ENCODE measurements around the gene CTNNA3.

Gene CTNNA3

DNA sequence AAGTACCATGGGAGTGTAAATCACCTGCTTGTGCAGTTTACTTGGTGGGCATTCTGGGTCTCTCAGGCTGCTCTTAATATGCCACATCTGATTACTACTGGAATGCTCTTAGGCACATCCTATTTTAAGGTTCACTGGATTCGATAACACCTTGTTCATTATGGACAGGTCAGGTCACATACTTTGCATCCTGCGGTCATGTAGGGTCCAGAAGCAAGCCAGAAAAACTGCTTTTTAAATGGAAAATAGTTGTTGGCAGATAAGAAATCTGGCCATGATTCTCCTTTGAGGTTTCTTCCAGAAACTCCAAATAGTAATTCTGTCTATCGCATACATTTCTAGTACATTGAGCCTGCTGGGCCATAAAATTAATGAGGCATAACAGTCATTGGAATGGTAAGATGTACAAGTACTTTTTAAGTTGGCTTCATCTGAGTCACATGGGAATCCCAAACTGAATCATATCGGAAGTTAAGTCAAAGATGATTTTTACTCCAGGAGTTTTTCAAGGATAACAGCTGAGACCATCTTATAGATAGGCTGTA is 398.3 kb downstream of the CTNNA3 start:
- Mint-ChIP-seq H3K27ac (no peak overlapping the region), H3K9me3 (no peaks in the 10 kb centered on the region), H3K4me3 (no peak overlapping the region), H3K36me3 (ENCODE audit: insufficient read depth) (no peaks in the 10 kb centered on the region), H3K27me3 (no peaks in the 10 kb centered on the region), H3K4me1 (ENCODE audit: low read depth in 2 of 2) (no peaks in the 10 kb centered on the region)
- ATAC-seq (replicated peaks): no peak
- no peak for DNase-seq

DNA sequence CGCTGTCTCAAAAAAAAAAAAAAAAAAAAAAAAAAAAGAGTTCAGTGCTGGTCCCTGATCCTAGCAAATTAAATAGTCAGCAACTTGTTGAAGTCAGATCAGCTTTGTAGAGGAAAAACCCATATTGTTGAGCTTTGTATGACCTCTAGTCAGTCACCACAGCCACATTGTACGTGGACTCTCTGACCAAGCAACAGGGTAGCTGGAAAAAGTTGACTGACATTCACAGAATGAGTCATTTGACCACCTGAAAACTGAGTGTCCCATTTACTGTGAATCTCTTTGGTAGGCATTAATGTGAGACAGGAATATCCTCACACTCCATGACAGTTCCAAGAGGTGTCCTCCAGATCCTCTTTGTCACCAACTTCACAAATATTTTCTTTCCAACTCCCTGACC is 399.1 kb downstream of the CTNNA3 start:
- DNase-seq (no peak), ATAC-seq (replicated peaks) (no peak)
- Mint-ChIP-seq H3K9me3 (peaks cover 0 to 3% of the 10 kb centered on the region in 2 donors), H3K4me1 (ENCODE audit: low read depth in 2 of 2) (no peaks in the 10 kb centered on the region), H3K27me3 (no peaks in the 10 kb centered on the region), H3K36me3 (ENCODE audit: insufficient read depth) (no peaks in the 10 kb centered on the region), H3K27ac (no peak overlapping the region), H3K4me3 (no peak overlapping the region)

DNA sequence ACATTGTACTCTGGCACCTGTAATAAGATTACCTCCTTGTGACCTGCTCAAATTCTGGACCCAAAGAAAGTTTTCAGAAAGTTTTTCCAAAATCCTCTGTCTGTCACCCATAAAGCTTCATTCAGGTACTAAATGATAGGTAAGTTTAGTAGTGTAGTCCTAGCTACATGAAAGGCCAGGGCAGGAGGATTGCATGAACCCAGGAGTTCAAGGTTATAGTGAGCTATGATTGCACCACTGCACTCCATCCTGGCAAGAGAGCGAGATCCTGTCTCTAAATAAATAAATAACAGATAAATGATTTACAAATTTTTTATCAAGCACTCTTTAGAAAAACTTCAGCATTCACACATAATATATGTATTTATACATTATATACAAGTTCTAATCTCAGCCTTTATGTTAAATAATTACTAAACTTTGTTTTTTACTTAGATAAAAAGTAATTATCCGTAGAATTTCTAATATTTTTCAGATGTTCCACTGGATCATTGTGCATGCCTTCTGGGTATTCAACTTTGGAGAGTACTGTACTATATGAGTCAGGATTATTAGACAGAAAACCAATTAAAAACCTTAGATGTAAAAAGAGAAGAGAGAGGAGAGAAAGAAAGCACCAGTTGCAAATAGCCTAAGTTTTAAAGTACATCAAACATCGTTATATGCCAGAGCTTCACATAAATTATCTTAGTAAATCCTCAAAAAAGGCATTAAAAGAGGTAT is 407.1 kb downstream of the CTNNA3 start:
- no peak for ATAC-seq (replicated peaks)
- no peak overlapping the region for H3K4me3 Mint-ChIP-seq
- no peaks in the 10 kb centered on the region for H3K4me1 Mint-ChIP-seq (ENCODE audit: low read depth in 2 of 2)
- H3K9me3 Mint-ChIP-seq: peaks cover 0 to 4% of the 10 kb centered on the region in 2 donors
- H3K27ac Mint-ChIP-seq: no peak overlapping the region
- no peaks in the 10 kb centered on the region for H3K27me3 Mint-ChIP-seq
- no peaks in the 10 kb centered on the region for H3K36me3 Mint-ChIP-seq (ENCODE audit: insufficient read depth)
- no peak for DNase-seq

DNA sequence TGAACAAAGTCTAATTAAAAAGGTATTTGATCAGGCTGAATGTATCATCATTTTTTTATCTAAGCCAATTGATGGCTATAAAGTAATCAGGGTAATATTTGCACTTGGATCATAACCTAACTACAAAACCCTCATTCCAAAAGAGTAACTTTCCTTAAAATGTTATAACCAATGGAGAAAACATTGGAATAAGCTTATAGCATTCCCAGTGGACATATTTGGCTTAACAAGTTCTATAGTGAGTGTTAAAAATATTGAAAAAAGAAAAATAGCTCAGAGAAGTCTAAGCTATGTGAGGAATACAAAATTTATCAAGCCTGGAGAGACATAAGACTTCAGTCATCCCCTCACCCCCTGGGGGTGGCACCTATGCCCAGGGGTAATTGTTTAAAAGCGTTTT is 411.4 kb downstream of the CTNNA3 start:
- H3K4me1 Mint-ChIP-seq (ENCODE audit: low read depth in 2 of 2): no peaks in the 10 kb centered on the region
- H3K27me3 Mint-ChIP-seq: no peaks in the 10 kb centered on the region
- no peaks in the 10 kb centered on the region for H3K36me3 Mint-ChIP-seq (ENCODE audit: insufficient read depth)
- H3K27ac Mint-ChIP-seq: no peak overlapping the region
- no peaks in the 10 kb centered on the region for H3K9me3 Mint-ChIP-seq
- DNase-seq: no peak
- H3K4me3 Mint-ChIP-seq: no peak overlapping the region
- no peak for ATAC-seq (replicated peaks)

DNA sequence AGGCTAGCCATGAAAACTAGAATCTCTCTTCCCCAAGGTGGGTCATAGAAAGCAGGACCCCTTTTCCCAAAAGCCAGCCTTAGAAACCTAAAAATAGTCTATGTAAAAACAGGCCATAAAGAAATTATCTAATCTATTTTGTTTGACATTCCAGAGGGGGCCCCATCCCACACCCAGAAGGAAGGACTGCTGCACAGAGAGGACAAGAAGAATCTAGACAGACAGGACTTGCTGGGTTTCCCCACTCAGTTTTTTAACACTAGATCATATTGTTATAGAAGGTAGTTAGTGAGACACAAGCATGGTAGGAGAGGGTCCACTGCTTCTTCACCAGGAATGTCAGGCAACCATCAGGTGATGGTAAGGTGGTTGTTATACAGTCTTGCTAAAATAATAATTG is 413.1 kb downstream of the CTNNA3 start:
- Mint-ChIP-seq H3K9me3 (no peaks in the 10 kb centered on the region), H3K27me3 (no peaks in the 10 kb centered on the region), H3K36me3 (ENCODE audit: insufficient read depth) (no peaks in the 10 kb centered on the region), H3K4me1 (ENCODE audit: low read depth in 2 of 2) (no peaks in the 10 kb centered on the region), H3K27ac (no peak overlapping the region), H3K4me3 (no peak overlapping the region)
- DNase-seq (no peak), ATAC-seq (replicated peaks) (no peak)

DNA sequence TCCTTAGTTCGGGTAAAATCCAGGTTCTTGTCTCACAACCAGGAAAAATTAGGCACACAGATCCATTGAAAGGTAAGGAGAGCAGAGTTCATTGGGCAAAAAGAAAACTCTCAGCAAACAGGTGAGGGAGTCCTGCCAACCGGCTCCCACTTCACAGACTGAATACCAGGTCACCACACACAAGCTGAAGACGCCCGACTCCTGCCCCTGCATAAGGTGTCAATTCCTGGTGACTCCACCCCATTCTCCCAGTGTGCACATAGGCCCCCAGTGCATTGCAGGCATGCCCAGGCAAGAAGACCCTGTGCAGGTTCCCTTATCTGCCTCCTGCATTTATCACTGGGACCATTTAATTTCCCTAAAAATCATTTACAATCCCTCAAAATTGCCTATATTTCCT is 415.6 kb downstream of the CTNNA3 start:
- ATAC-seq (replicated peaks): no peak
- Mint-ChIP-seq H3K27ac (no peak overlapping the region), H3K9me3 (no peaks in the 10 kb centered on the region), H3K27me3 (no peaks in the 10 kb centered on the region), H3K4me1 (ENCODE audit: low read depth in 2 of 2) (no peaks in the 10 kb centered on the region), H3K36me3 (ENCODE audit: insufficient read depth) (no peaks in the 10 kb centered on the region), H3K4me3 (no peak overlapping the region)
- no peak for DNase-seq

DNA sequence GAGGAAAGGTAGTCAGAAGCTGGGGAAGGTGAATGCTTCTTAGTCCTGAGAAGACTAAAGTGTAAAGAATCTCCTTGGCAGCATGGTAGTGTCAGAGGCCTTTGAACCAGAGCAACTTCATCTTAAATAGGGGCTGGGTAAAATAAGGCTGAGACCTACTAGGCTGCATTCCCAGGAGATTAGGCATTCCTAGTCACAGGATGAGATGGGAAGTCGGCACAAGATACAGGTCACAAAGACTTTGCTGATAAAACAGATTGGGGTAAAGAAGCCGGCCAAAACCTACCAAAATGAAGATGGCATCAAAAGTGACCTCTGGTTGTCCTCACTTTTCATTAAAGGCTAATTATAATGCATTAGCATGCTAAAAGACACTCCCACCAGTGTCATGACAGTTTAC is 418.6 kb downstream of the CTNNA3 start:
- no peak overlapping the region for H3K27ac Mint-ChIP-seq
- H3K9me3 Mint-ChIP-seq: no peaks in the 10 kb centered on the region
- no peak for DNase-seq
- no peaks in the 10 kb centered on the region for H3K36me3 Mint-ChIP-seq (ENCODE audit: insufficient read depth)
- ATAC-seq (replicated peaks): no peak
- no peaks in the 10 kb centered on the region for H3K27me3 Mint-ChIP-seq
- no peak overlapping the region for H3K4me3 Mint-ChIP-seq
- no peaks in the 10 kb centered on the region for H3K4me1 Mint-ChIP-seq (ENCODE audit: low read depth in 2 of 2)

DNA sequence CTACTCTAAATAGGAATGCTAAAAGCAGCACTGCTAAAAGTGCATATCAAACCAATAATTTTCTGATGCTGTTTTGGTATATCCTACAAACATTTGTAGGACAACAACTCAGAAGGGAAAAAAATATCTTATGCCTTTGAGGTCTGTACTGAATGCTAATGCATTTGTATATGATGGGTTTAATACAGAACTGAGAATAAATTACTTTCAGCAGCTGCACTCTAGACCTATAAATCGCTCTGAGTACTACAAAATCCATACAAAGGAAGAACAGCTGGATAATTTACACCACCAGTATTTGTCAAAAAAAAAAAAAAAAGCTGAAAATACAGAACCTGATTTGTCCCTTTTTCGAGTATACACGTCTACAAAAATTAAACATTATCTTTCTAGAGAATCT is 426.2 kb downstream of the CTNNA3 start:
- H3K9me3 Mint-ChIP-seq: no peaks in the 10 kb centered on the region
- H3K4me1 Mint-ChIP-seq (ENCODE audit: low read depth in 2 of 2): no peaks in the 10 kb centered on the region
- DNase-seq (no peak), ATAC-seq (replicated peaks) (no peak)
- H3K4me3 Mint-ChIP-seq: no peak overlapping the region
- no peak overlapping the region for H3K27ac Mint-ChIP-seq
- no peaks in the 10 kb centered on the region for H3K36me3 Mint-ChIP-seq (ENCODE audit: insufficient read depth)
- no peaks in the 10 kb centered on the region for H3K27me3 Mint-ChIP-seq

DNA sequence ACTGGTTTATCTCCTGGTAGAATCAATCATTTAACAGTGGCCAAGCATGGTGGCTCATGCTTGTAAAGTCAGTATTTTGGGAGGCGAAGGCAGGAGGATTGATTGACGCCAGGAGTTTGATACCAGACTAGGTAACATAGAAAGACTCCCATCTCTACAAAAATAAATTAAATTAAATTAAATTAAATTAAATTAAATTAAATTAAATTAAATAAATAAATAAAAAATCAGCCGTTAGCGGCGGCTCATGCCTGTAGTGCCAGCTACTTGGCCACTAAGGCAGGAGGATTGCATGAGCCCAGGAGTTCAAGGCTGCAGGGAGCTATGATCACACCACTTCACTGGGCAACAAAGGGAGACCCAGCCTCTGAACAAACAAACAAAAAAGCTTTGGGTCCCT is 427.8 kb downstream of the CTNNA3 start:
- Mint-ChIP-seq H3K4me3 (no peak overlapping the region), H3K4me1 (ENCODE audit: low read depth in 2 of 2) (no peaks in the 10 kb centered on the region), H3K9me3 (no peaks in the 10 kb centered on the region), H3K36me3 (ENCODE audit: insufficient read depth) (no peaks in the 10 kb centered on the region), H3K27ac (no peak overlapping the region), H3K27me3 (no peaks in the 10 kb centered on the region)
- DNase-seq (no peak), ATAC-seq (replicated peaks) (no peak)

DNA sequence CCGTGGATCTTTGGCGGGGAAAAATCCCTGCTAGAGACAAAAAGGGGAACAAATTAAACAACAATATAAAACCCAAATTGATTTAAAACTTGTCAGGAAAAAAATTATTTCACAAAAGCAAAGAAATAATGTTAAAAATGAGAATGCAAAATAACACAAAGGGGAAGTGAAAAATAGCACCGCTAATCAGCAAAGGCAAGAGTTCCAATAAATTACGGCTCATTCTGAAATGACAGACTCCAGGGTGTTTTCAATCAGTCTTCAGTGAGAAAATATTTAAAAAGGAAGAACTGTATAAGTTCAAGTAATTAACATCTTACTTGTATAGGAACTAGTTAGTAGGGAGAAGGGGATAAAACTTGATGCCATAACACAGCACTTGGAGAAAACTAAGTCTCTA is 433.3 kb downstream of the CTNNA3 start:
- no peaks in the 10 kb centered on the region for H3K36me3 Mint-ChIP-seq (ENCODE audit: insufficient read depth)
- DNase-seq (no peak), ATAC-seq (replicated peaks) (no peak)
- H3K27ac Mint-ChIP-seq: no peak overlapping the region
- H3K27me3 Mint-ChIP-seq: no peaks in the 10 kb centered on the region
- peaks cover 0 to 2% of the 10 kb centered on the region in 2 donors for H3K9me3 Mint-ChIP-seq
- no peaks in the 10 kb centered on the region for H3K4me1 Mint-ChIP-seq (ENCODE audit: low read depth in 2 of 2)
- no peak overlapping the region for H3K4me3 Mint-ChIP-seq

DNA sequence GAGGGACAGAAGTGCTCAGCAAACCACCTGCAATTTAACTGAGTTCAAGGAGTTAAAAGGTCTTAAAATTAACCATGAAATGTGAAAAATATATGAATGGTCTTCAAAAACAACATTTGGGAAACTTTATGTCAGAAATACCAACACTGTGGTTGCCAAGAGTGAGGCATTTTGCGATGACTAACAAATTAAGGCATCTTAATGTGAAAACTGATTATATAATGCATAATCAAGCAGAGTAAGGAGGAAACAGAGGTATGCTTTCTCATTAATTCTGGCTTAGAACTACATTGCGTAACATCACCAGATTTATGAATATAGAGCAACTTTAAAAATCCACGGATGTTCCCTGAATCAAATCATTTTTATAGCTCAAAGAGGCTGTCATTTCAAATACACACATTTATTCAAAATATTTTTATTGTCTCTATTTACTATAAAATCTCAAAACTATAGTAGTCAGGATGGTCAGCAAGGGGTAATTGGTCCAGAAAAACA is 434.6 kb downstream of the CTNNA3 start:
- peaks cover 0 to 2% of the 10 kb centered on the region in 2 donors for H3K9me3 Mint-ChIP-seq
- ATAC-seq (replicated peaks) (no peak), DNase-seq (no peak)
- no peak overlapping the region for H3K4me3 Mint-ChIP-seq
- H3K27ac Mint-ChIP-seq: no peak overlapping the region
- no peaks in the 10 kb centered on the region for H3K27me3 Mint-ChIP-seq
- no peaks in the 10 kb centered on the region for H3K36me3 Mint-ChIP-seq (ENCODE audit: insufficient read depth)
- no peaks in the 10 kb centered on the region for H3K4me1 Mint-ChIP-seq (ENCODE audit: low read depth in 2 of 2)

DNA sequence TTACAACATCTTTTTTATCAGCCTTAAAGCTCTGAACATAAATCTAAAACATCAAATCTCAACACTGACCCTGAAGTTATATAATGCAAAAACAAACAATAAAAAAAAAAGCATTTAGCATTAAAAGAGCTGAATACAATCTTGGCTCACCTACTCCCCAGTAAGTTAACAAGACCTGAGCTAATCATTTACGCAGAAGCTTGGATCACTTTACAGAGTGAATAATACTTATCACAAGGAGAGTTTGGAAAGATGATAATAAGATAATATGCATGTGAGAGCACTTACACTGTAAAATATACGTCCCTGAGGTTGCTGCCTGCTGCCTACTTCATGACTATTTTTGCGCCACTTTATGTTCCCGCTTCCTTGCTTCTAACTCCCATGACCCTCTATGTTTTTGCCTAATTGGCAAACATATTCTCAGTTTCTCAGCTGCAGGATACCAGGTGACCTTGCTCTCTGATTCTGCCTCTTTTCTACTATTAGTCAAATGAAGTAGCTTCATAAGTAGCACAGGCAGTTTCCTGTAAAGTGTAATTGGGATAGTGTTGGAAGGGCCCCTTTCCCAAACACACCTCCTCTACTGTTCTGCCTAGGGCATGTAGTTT is 436.6 kb downstream of the CTNNA3 start:
- ATAC-seq (replicated peaks): no peak
- no peaks in the 10 kb centered on the region for H3K4me1 Mint-ChIP-seq (ENCODE audit: low read depth in 2 of 2)
- no peak for DNase-seq
- H3K27ac Mint-ChIP-seq: no peak overlapping the region
- H3K9me3 Mint-ChIP-seq: peaks cover 0 to 2% of the 10 kb centered on the region in 2 donors
- no peaks in the 10 kb centered on the region for H3K36me3 Mint-ChIP-seq (ENCODE audit: insufficient read depth)
- H3K27me3 Mint-ChIP-seq: no peaks in the 10 kb centered on the region
- H3K4me3 Mint-ChIP-seq: no peak overlapping the region

DNA sequence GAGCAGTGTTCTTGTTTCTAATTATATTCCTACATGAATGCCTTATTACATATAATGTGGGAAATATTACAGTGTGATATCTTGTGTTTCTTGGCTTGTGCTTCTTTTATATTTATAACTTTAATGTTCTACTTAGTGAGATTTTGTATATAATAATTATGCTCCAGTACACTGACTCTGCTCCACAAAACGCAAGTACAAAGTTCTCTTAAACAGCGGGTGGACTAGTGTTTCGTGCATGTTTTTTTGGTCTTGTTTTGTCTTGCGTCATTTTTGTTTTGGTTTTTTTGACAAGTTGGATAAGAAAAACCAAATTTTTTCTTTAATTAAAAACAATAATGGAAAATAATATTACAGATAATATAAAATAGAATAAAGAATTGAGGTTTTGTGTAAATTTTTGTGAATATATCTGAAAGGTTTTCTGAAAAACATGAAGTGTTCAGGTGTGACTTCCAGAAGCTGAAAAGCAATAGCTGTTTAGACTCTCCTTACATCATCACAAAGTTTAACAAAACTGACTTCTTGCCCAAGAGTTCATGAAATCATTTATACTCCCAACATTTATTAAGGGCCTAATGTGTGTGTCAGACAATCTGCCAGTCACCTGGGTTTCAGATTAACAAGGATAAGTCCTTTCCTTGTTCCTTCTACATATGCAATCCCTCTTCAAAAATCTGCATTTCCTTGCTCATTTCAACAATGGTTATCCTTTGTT is 438.4 kb downstream of the CTNNA3 start:
- no peak for DNase-seq
- ATAC-seq (replicated peaks): no peak
- Mint-ChIP-seq H3K4me1 (ENCODE audit: low read depth in 2 of 2) (no peaks in the 10 kb centered on the region), H3K27ac (no peak overlapping the region), H3K27me3 (no peaks in the 10 kb centered on the region), H3K4me3 (no peak overlapping the region), H3K9me3 (peaks cover 0 to 2% of the 10 kb centered on the region in 2 donors), H3K36me3 (ENCODE audit: insufficient read depth) (no peaks in the 10 kb centered on the region)

DNA sequence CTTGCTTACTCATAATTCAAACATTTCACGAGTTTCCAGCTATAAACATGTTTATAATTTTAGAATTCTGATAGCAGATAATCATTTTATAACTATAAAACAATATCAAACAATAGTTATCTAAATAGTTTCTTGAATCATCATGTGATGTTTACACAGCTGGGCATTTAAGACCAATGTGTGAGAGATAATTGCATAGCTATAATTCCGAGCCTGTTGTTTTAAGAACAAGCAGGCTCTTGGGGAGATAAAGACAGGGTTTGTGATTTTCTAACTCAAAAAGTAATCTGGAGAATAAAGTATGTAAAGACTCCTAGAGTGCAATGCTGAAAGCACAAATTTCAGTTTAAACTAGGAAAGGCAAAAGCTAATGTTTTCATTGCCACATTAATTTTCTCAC is 439.0 kb downstream of the CTNNA3 start:
- H3K9me3 Mint-ChIP-seq: peaks cover 0 to 2% of the 10 kb centered on the region in 2 donors
- H3K4me1 Mint-ChIP-seq (ENCODE audit: low read depth in 2 of 2): no peaks in the 10 kb centered on the region
- DNase-seq (no peak), ATAC-seq (replicated peaks) (no peak)
- H3K4me3 Mint-ChIP-seq: no peak overlapping the region
- H3K27me3 Mint-ChIP-seq: no peaks in the 10 kb centered on the region
- no peak overlapping the region for H3K27ac Mint-ChIP-seq
- H3K36me3 Mint-ChIP-seq (ENCODE audit: insufficient read depth): no peaks in the 10 kb centered on the region

Data from effector memory CD8-positive, alpha-beta T cell (primary cell).